IMR-90 (cell line): ENCODE results near the gene MEGF11. TPM values are rescaled to one million over a fixed set of nuclear protein-coding genes. Genes with fewer than 3 reads are reported as not detected.

Experiments
- ATAC-seq: fragments of 200-7000 bp; cut with Tn5 transposase; 2 replicates; pipeline ENCODE4 v1.9.1; 2020; ENCODE audit warnings: low read depth, mild to moderate bottlenecking, moderate library complexity
- BruUV-seq: library from RNA; stranded (reverse); fragments of 400-500 nt; replicated peaks from 2 replicates; lab custom pipeline; 2021; lab: Mats Ljungman, UMichigan
- CTCF ChIA-PET: fragments of 300-600 bp; formaldehyde crosslinking; extraction: SDS; loops from one replicate; lab custom pipeline; 2021; ENCODE audit warnings: antibody characterized with exemption; lab: Yijun Ruan, JAX
- POLR2A ChIA-PET: fragments of 300-600 bp; sonication (Branson Sonifier 250); formaldehyde crosslinking; loops from one replicate; lab custom pipeline; 2022; ENCODE audit warnings: antibody characterized with exemption; ENCODE audit not compliant: unreplicated experiment; lab: Charles Lee
- DNase-seq: peaks from one replicate; pipeline ENCODE4 v3.0.0; 2013
- H2AFZ ChIP-seq: replicated peaks from 2 replicates; pipeline ENCODE3; 2013; ENCODE audit warnings: low read length, mild to moderate bottlenecking; ENCODE audit not compliant: poor library complexity
- H2AK5ac ChIP-seq: 2 replicates; pipeline ENCODE4 v1.6.1; 2013; ENCODE audit warnings: low read depth, low read length, inconsistent platforms
- H2AK9ac ChIP-seq: replicated peaks from 2 replicates; pipeline ENCODE3; 2013; ENCODE audit warnings: mild to moderate bottlenecking, low read depth, low read length, moderate library complexity; ENCODE audit not compliant: poor library complexity
- H2BK120ac ChIP-seq: 2 replicates; pipeline ENCODE4 v1.6.1; 2013; ENCODE audit warnings: low read depth, low read length, inconsistent platforms
- H2BK15ac ChIP-seq: 3 replicates; pipeline ENCODE4 v1.6.1; 2013; ENCODE audit warnings: low read depth, low read length, inconsistent platforms
- H2BK20ac ChIP-seq: 2 replicates; pipeline ENCODE4 v1.6.1; 2013; ENCODE audit warnings: low read depth, mild to moderate bottlenecking, inconsistent platforms, low read length, moderate library complexity
- H2BK5ac ChIP-seq: 2 replicates; pipeline ENCODE4 v1.6.1; 2013; ENCODE audit warnings: mild to moderate bottlenecking, low read depth, low read length, inconsistent platforms; ENCODE audit not compliant: poor library complexity, severe bottlenecking
- H3K14ac ChIP-seq: replicated peaks from 2 replicates; pipeline ENCODE4 v1.6.1; 2013; ENCODE audit warnings: low read depth, low read length, inconsistent platforms
- H3K18ac ChIP-seq: 2 replicates; pipeline ENCODE4 v1.6.1; 2013; ENCODE audit warnings: low read depth, low read length, control low read depth
- H3K23ac ChIP-seq: 2 replicates; pipeline ENCODE4 v1.6.1; 2013; ENCODE audit warnings: low read depth, low read length, inconsistent platforms
- H3K27ac ChIP-seq: 2 replicates; pipeline ENCODE4 v1.5.1; 2013; ENCODE audit warnings: mild to moderate bottlenecking, control low read depth, low read length; ENCODE audit not compliant: insufficient read depth
- H3K27me3 ChIP-seq: 2 replicates; pipeline ENCODE4 v1.6.1; 2013; ENCODE audit warnings: low read length; ENCODE audit not compliant: control insufficient read depth, insufficient read depth
- H3K36me3 ChIP-seq: 2 replicates; pipeline ENCODE4 v1.6.1; 2013; ENCODE audit warnings: low read length, mixed read lengths; ENCODE audit not compliant: control insufficient read depth, insufficient read depth
- H3K4ac ChIP-seq: 2 replicates; pipeline ENCODE4 v1.6.1; 2013; ENCODE audit warnings: low read depth, low read length, inconsistent platforms
- H3K4me1 ChIP-seq: 2 replicates; pipeline ENCODE4 v1.6.1; 2013; ENCODE audit warnings: low read length, mixed read lengths; ENCODE audit not compliant: control insufficient read depth, insufficient read depth
- H3K4me2 ChIP-seq: 2 replicates; pipeline ENCODE4 v1.6.1; 2013; ENCODE audit warnings: low read depth, mild to moderate bottlenecking, control low read depth, low read length, moderate library complexity
- H3K4me3 ChIP-seq: 2 replicates; pipeline ENCODE4 v1.5.1; 2013; ENCODE audit warnings: low read depth, mild to moderate bottlenecking, control low read depth, low read length, moderate library complexity; ENCODE audit not compliant: insufficient read depth
- H3K56ac ChIP-seq: 2 replicates; pipeline ENCODE4 v1.6.1; 2013; ENCODE audit warnings: low read length, inconsistent platforms; ENCODE audit not compliant: insufficient read depth; ENCODE audit errors: extremely low read depth
- H3K79me1 ChIP-seq, 2 experiments: 2 replicates each; pipeline ENCODE4 v1.6.1; 2013; ENCODE audit warnings: low read length in 2 of 2, inconsistent platforms in 1 of 2, low read depth in 1 of 2
- H3K9ac ChIP-seq: 2 replicates; pipeline ENCODE4 v1.6.1; 2013; ENCODE audit warnings: low read depth, low read length, control low read depth
- H3K9me1 ChIP-seq: 2 replicates; pipeline ENCODE4 v1.6.1; 2013; ENCODE audit warnings: low read length, inconsistent platforms; ENCODE audit not compliant: insufficient read depth
- H3K9me3 ChIP-seq: 2 replicates; pipeline ENCODE4 v1.6.1; 2013; ENCODE audit warnings: low read length; ENCODE audit not compliant: control insufficient read depth, insufficient read depth
- H4K20me1 ChIP-seq: 2 replicates; pipeline ENCODE4 v1.6.1; 2013; ENCODE audit warnings: low read length, inconsistent platforms; ENCODE audit not compliant: insufficient read depth
- H4K5ac ChIP-seq: 2 replicates; pipeline ENCODE4 v1.6.1; 2013; ENCODE audit warnings: mild to moderate bottlenecking, low read depth, low read length, control low read depth
- H4K8ac ChIP-seq, 2 experiments: 2 replicates each; pipeline ENCODE4 v1.6.1; 2013; ENCODE audit warnings: low read depth in 2 of 2, low read length in 2 of 2, control low read depth in 1 of 2, inconsistent platforms in 1 of 2
- H4K91ac ChIP-seq: 2 replicates; pipeline ENCODE4 v1.6.1; 2013; ENCODE audit warnings: low read depth, low read length, inconsistent platforms; ENCODE audit not compliant: insufficient read depth
- BHLHE40 ChIP-seq: fragments of 150-350 bp; IDR thresholded peaks from 2 replicates; pipeline ENCODE4 v1.6.1; 2016; ENCODE audit warnings: mild to moderate bottlenecking, low read depth, low read length
- CEBPB ChIP-seq: IDR thresholded peaks from 2 replicates; pipeline ENCODE4 v1.6.1; 2012; ENCODE audit warnings: low read depth, low read length, improper control_type of control experiment
- CHD1 ChIP-seq: IDR thresholded peaks from 2 replicates; pipeline ENCODE4 v1.6.1; 2012; ENCODE audit warnings: low read depth, low read length, improper control_type of control experiment
- CTCF ChIP-seq: conservative IDR thresholded peaks from 2 replicates; pipeline ENCODE4 v1.5.1; 2012; ENCODE audit warnings: mild to moderate bottlenecking, low read depth, low read length, improper control_type of control experiment
- ELK1 ChIP-seq: fragments of 150-350 bp; IDR thresholded peaks from 2 replicates; pipeline ENCODE4 v1.6.1; 2016; ENCODE audit warnings: low read depth, mild to moderate bottlenecking, low read length, moderate library complexity, borderline replicate concordance
- FOS ChIP-seq: fragments of 150-350 bp; IDR thresholded peaks from 2 replicates; pipeline ENCODE4 v1.6.1; 2016; ENCODE audit warnings: low read depth, low read length
- MAFK ChIP-seq: IDR thresholded peaks from 2 replicates; pipeline ENCODE4 v1.6.1; 2012; ENCODE audit warnings: low read depth, low read length, improper control_type of control experiment
- MAZ ChIP-seq: IDR thresholded peaks from 2 replicates; pipeline ENCODE4 v1.6.1; 2012; ENCODE audit warnings: low read depth, mild to moderate bottlenecking, low read length, improper control_type of control experiment, moderate library complexity, borderline replicate concordance
- MXI1 ChIP-seq: IDR thresholded peaks from 2 replicates; pipeline ENCODE4 v1.6.1; 2012; ENCODE audit warnings: low read depth, mild to moderate bottlenecking, low read length, moderate library complexity, borderline replicate concordance
- NFE2L2 ChIP-seq: fragments of 150-350 bp; IDR thresholded peaks from 2 replicates; pipeline ENCODE4 v1.6.1; 2016; ENCODE audit warnings: low read depth, mild to moderate bottlenecking, low read length
- POLR2A ChIP-seq: IDR thresholded peaks from 2 replicates; pipeline ENCODE4 v1.6.1; 2012; ENCODE audit warnings: mild to moderate bottlenecking, low read depth, low read length
- RAD21 ChIP-seq: IDR thresholded peaks from 2 replicates; pipeline ENCODE4 v1.6.1; 2012; ENCODE audit warnings: low read length, improper control_type of control experiment
- RCOR1 ChIP-seq: IDR thresholded peaks from 2 replicates; pipeline ENCODE4 v1.6.1; 2012; ENCODE audit warnings: mild to moderate bottlenecking, low read length, improper control_type of control experiment; ENCODE audit not compliant: insufficient replicate concordance
- RFX5 ChIP-seq: IDR thresholded peaks from 2 replicates; pipeline ENCODE4 v1.8.0; 2012; ENCODE audit warnings: low read depth, mild to moderate bottlenecking, low read length, moderate library complexity
- SMC3 ChIP-seq: fragments of 150-350 bp; IDR thresholded peaks from 2 replicates; pipeline ENCODE4 v1.6.1; 2016; ENCODE audit warnings: low read depth, mild to moderate bottlenecking, antibody characterized with exemption, low read length, moderate library complexity
- USF2 ChIP-seq: fragments of 150-350 bp; IDR thresholded peaks from 2 replicates; pipeline ENCODE4 v1.6.1; 2017; ENCODE audit warnings: mild to moderate bottlenecking, antibody characterized with exemption, low read length, low read depth
- WGBS, 2 experiments: methylation state at CpG; one replicate each; pipeline versions ENCODE4 v1.1.5 to v1.1.7; 2013; ENCODE audit warnings: missing lambda C conversion rate in 2 of 2; ENCODE audit not compliant: insufficient read length in 1 of 2; ENCODE audit errors: extremely low coverage in 2 of 2; 5-methylcytosine and 5-hydroxymethylcytosine counted together
- dilution Hi-C: fragments of 300-500 bp; cut with HindIII; formaldehyde crosslinking; loops from one replicate; pipeline ENCODE4 v1.14.3; 2018; ENCODE audit warnings: low sequenced_read_pairs; ENCODE audit not compliant: unreplicated experiment
- in situ Hi-C: fragments of 300-500 bp; cut with MboI; formaldehyde crosslinking; loops from 3 replicates; pipeline ENCODE4 v1.14.3; 2019; ENCODE audit warnings: low sequenced_read_pairs, inconsistent platforms, mixed read lengths
- intact Hi-C: fragments of 100-400 bp; cut with micrococcal nuclease; formaldehyde crosslinking; loops from 2 replicates; pipeline ENCODE4 v1.10.0; 2022
- polyA plus RNA-seq, 3 experiments: library from polyadenylated mRNA; depleted of rRNA; stranded (reverse); fragments of >200 nt; gene quantifications; 2 replicates each; pipeline ENCODE4 v1.2.3, GENCODE V29; 2012; ENCODE audit warnings: low replicate concordance in 1 of 3
- total RNA-seq: library from RNA; depleted of rRNA; stranded (reverse); fragments of >200 nt; gene quantifications from 2 replicates; pipeline ENCODE4 v1.2.3, GENCODE V29; 2012

Gene MEGF11
- total and polyA plus RNA-seq, 2 of the 4 experiments (the other 2 are of a cell fraction): not detected

GRCh38 chr15:65893060-65893459, 360.5 kb downstream of the MEGF11 start:
- Histone ChIP-seq H4K8ac (no peak overlapping the region), H3K4me3 (no peak overlapping the region), H4K91ac (no peak overlapping the region), H2AK5ac (no peak overlapping the region), H3K27me3 (no peaks in the 10 kb centered on the region), H2AK9ac (no peak overlapping the region), H2BK15ac (no peak overlapping the region), H3K36me3 (peaks cover 17% of the 10 kb centered on the region), H3K9ac (no peak overlapping the region), H3K9me3 (no peaks in the 10 kb centered on the region), H2BK120ac (no peak overlapping the region), H3K18ac (no peak overlapping the region), H4K20me1 (peaks cover 19% of the 10 kb centered on the region; the same call in 1 of the 2 replicates), H3K79me1 (peaks cover 13 to 34% of the 10 kb centered on the region in 2 experiments), H2BK20ac (no peak overlapping the region), H3K4me2 (no peak overlapping the region), H3K56ac (no peak overlapping the region), H3K27ac (no peak overlapping the region), H3K4ac (no peak overlapping the region), H3K4me1 (no peaks in the 10 kb centered on the region), H4K5ac (no peak overlapping the region), H2BK5ac (no peak overlapping the region), H2AFZ (no peak overlapping the region), H3K9me1 (0 out of 2 replicates have a peak, but pooled peaks cover 3% of the 10 kb centered on the region), H3K14ac (no peak overlapping the region), H3K23ac (no peak overlapping the region)
- BruUV-seq: no TSS peak
- ATAC-seq (no peak), DNase-seq (no peak)
- TF ChIP-seq NFE2L2 (no peak), POLR2A (no peak), RFX5 (no peak), RAD21 (no peak), BHLHE40 (no peak), FOS (no peak), MAZ (no peak), MXI1 (no peak), CTCF (no peak), MAFK (no peak), CEBPB (no peak), SMC3 (no peak), RCOR1 (no peak), ELK1 (no peak), USF2 (no peak), CHD1 (no peak)
- CTCF ChIA-PET: no interaction called here
- intact Hi-C loops: no loop called here
- no CpG with 5 or more reads among the region's 5 CpGs for WGBS, 2 experiments
- POLR2A ChIA-PET: no interaction called here
- in situ Hi-C loops: no loop called here
- dilution Hi-C loops: no loop called here
